Keratinocyte (primary cell): ENCODE results near the gene HEPN1. TPM values are rescaled to one million over a fixed set of nuclear protein-coding genes. Genes with fewer than 3 reads are reported as not detected.

ENCODE experiments used
- DNase-seq: peaks from one replicate; pipeline ENCODE4 v3.0.0-alpha.2; 2011; ENCODE audit warnings: low read depth, missing footprints, low spot score
- FAIRE-seq: peaks from 2 replicates; lab custom pipeline; 2011; peaks lifted over from hg19 to GRCh38; lab: Jason Lieb, UNC
- H2AFZ ChIP-seq: 2 replicates; pipeline ENCODE4 v1.6.0; 2012; ENCODE audit warnings: low read length, control low read depth, inconsistent platforms; ENCODE audit not compliant: control insufficient read depth
- H3K27ac ChIP-seq: 2 replicates; pipeline ENCODE4 v1.5.1; 2011; ENCODE audit warnings: low read length; ENCODE audit not compliant: control insufficient read depth, insufficient read depth
- H3K27me3 ChIP-seq: 3 replicates; pipeline ENCODE4 v1.6.0; 2011; ENCODE audit warnings: low read length; ENCODE audit not compliant: control insufficient read depth, insufficient read depth; ENCODE audit errors: extremely low read depth
- H3K36me3 ChIP-seq, 2 experiments: 2 replicates in 1 of 2; 3 replicates in 1 of 2; pipeline ENCODE4 v1.5.1; 2011; ENCODE audit warnings: low read length in 2 of 2, mild to moderate bottlenecking in 1 of 2; ENCODE audit not compliant: control insufficient read depth in 2 of 2, insufficient read depth in 2 of 2; ENCODE audit errors: extremely low read depth in 1 of 2
- H3K4me1 ChIP-seq: 3 replicates; pipeline ENCODE4 v1.5.1; 2011; ENCODE audit warnings: low read length; ENCODE audit not compliant: control insufficient read depth, insufficient read depth; ENCODE audit errors: extremely low read depth
- H3K4me2 ChIP-seq: 3 replicates; pipeline ENCODE4 v1.6.0; 2011; ENCODE audit warnings: low read depth, low read length; ENCODE audit not compliant: control insufficient read depth, insufficient read depth; ENCODE audit errors: extremely low read depth
- H3K4me3 ChIP-seq, 3 experiments: fragments of 200-600 bp in 1 of 3; sonication (generic) in 1 of 3; 2 replicates in 2 of 3; 3 replicates in 1 of 3; pipeline ENCODE4 v1.5.1; 2011 to 2016; ENCODE audit warnings: low read length in 3 of 3, mild to moderate bottlenecking in 3 of 3, control low read depth in 2 of 3, inconsistent platforms in 1 of 3, low read depth in 1 of 3, mixed read lengths in 1 of 3, mixed run types in 1 of 3, moderate library complexity in 1 of 3; ENCODE audit not compliant: control insufficient read depth in 2 of 3, insufficient read depth in 2 of 3; ENCODE audit errors: extremely low read depth in 1 of 3
- H3K79me2 ChIP-seq: 2 replicates; pipeline ENCODE4 v1.6.0; 2012; ENCODE audit warnings: low read length; ENCODE audit not compliant: control insufficient read depth, insufficient read depth
- H3K9ac ChIP-seq: 3 replicates; pipeline ENCODE4 v1.6.0; 2011; ENCODE audit warnings: low read length; ENCODE audit not compliant: control insufficient read depth, insufficient read depth; ENCODE audit errors: extremely low read depth
- H3K9me1 ChIP-seq: 3 replicates; pipeline ENCODE4 v1.6.0; 2011; ENCODE audit warnings: low read length; ENCODE audit not compliant: control insufficient read depth, insufficient read depth; ENCODE audit errors: extremely low read depth
- H3K9me3 ChIP-seq: 2 replicates; pipeline ENCODE4 v1.5.1; 2012; ENCODE audit warnings: low read depth, low read length; ENCODE audit not compliant: control insufficient read depth
- H4K20me1 ChIP-seq: 3 replicates; pipeline ENCODE4 v1.6.0; 2011; ENCODE audit warnings: low read length; ENCODE audit not compliant: control insufficient read depth, insufficient read depth; ENCODE audit errors: extremely low read depth
- CTCF ChIP-seq, 3 experiments: IDR thresholded peaks in 1 of 3; conservative IDR thresholded peaks in 1 of 3; optimal IDR thresholded peaks in 1 of 3; 2 replicates in 2 of 3; 3 replicates in 1 of 3; pipeline versions ENCODE3 to v1.5.1; 2011; ENCODE audit warnings: low read length in 3 of 3, mild to moderate bottlenecking in 3 of 3, moderate library complexity in 2 of 3, control low read depth in 1 of 3, inconsistent platforms in 1 of 3; ENCODE audit not compliant: insufficient read depth in 2 of 3; ENCODE audit errors: extremely low read depth in 1 of 3
- EZH2 ChIP-seq: IDR thresholded peaks from one replicate; pipeline ENCODE4 v1.6.1; 2012; ENCODE audit warnings: inconsistent platforms, mild to moderate bottlenecking, low read length, moderate library complexity
- dilution Hi-C: fragments of 300-500 bp; cut with MboI; formaldehyde crosslinking; loops from one replicate; pipeline ENCODE4 v1.7.0; 2020; ENCODE audit warnings: low sequenced_read_pairs; ENCODE audit not compliant: extremely low pct_ligation_motif_present
- polyA minus RNA-seq, 3 experiments: library from RNA; depleted of rRNA, polyadenylated mRNA; stranded (reverse); fragments of >200 nt; gene quantifications; 1 replicate in 1 of 3; 2 replicates in 1 of 3; 3 replicates in 1 of 3; pipeline ENCODE4 v1.2.3, GENCODE V29; 2011
- polyA plus RNA-seq, 5 experiments: library from polyadenylated mRNA; depleted of rRNA in 3 of 5; stranded (reverse) in 3 of 5; stranded (forward) in 1 of 5; unstranded in 1 of 5; fragments of >200 nt; gene quantifications; 1 replicate in 1 of 5; 2 replicates in 3 of 5; 3 replicates in 1 of 5; pipeline versions ENCODE4 v1.2.1 to v1.2.3, GENCODE V29; 2011 to 2012; ENCODE audit warnings: missing spikeins in 2 of 5, low read depth in 1 of 5, low replicate concordance in 1 of 5

HEPN1 gene
- polyA plus RNA-seq: not detected in 3 replicates
- not detected for polyA plus RNA-seq (2011; ENCODE audit: low read depth)
- not detected in 2 replicates for polyA plus RNA-seq (2011; cell fraction: cytosol; rRNA removed)
- not detected in 2 replicates for polyA plus RNA-seq (2011; cell fraction: nucleus; rRNA removed)
- not detected in 2 replicates for polyA plus RNA-seq (2012; ENCODE audit: low replicate concordance)
- polyA minus RNA-seq: not detected in 3 replicates
- not detected for polyA minus RNA-seq (2011; cell fraction: cytosol; rRNA and poly(A)+ RNA removed)
- polyA minus RNA-seq (2011; cell fraction: nucleus; rRNA and poly(A)+ RNA removed): not detected in 2 replicates

- no peak within 1 kb of the TSS for H3K4me3 ChIP-seq
- TF ChIP-seq EZH2: no peak
- TF ChIP-seq CTCF (optimal IDR thresholded peaks at IDR 0.05 in 1 of 3, IDR thresholded peaks at IDR 0.05 in 1 of 3, conservative IDR thresholded peaks at IDR 0.05 in 1 of 3; ENCODE audit: extremely low read depth in 1 of 3, insufficient read depth in 2 of 3, low read length in 3 of 3): no peak
- FAIRE-seq: no peak
Observed at GRCh38 chr11:124918950-124919349, at the start of gene HEPN1. Gene HEPN1 (plus strand): TSS chr11:124919250.

DNA sequence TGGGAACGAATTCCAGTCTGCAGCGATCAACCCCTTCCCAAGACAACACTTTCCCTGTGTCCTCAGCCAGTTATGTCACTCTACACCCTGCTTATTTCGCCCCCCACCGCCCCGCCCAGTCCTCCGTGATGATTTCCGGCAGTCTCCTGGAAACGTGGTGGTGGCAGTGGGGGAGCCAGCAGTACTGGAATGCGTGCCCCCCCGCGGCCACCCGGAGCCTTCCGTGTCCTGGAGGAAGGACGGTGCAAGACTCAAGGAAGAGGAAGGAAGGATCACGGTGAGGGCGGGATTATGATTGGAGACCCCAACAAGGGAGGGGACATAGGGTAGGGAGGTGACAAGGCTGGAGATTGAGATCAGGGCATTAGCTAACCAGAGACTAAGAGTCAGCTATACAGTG, 49.7 kb upstream of the HEPN1 start:
- Histone ChIP-seq H3K4me3 (no peak overlapping the region), H3K4me1 (peaks cover 3% of the 10 kb centered on the region), H3K9ac (no peak overlapping the region), H2AFZ (no peak overlapping the region), H3K4me2 (no peak overlapping the region), H3K79me2 (no peaks in the 10 kb centered on the region), H4K20me1 (no peaks in the 10 kb centered on the region), H3K9me1 (no peaks in the 10 kb centered on the region), H3K27me3 (peaks cover 89% of the 10 kb centered on the region), H3K27ac (no peak overlapping the region), H3K36me3 (no peaks in the 10 kb centered on the region), H3K9me3 (no peaks in the 10 kb centered on the region)
- dilution Hi-C loops: no loop called here
- DNase-seq (no peak), FAIRE-seq (no peak)
- no peak for TF ChIP-seq EZH2
- no peak for TF ChIP-seq CTCF (optimal IDR thresholded peaks at IDR 0.05 in 1 of 3, IDR thresholded peaks at IDR 0.05 in 1 of 3, conservative IDR thresholded peaks at IDR 0.05 in 1 of 3; ENCODE audit: extremely low read depth in 1 of 3, insufficient read depth in 2 of 3, low read length in 3 of 3)

More at GRCh38 chr11:124918950-124919349, at the start of gene HEPN1:
- DNase-seq: no peak
- H3K27me3 ChIP-seq: peaks cover 16% of the 10 kb centered on the region
- dilution Hi-C loops: no loop called here
- no peaks in the 10 kb centered on the region for H3K9me3 ChIP-seq
- no peak within 1 kb of the TSS for H2AFZ ChIP-seq
- H3K9me1 ChIP-seq: no peaks in the 10 kb centered on the region
- no peaks in the 10 kb centered on the region for H3K36me3 ChIP-seq
- H3K9ac ChIP-seq: no peak within 1 kb of the TSS
- H4K20me1 ChIP-seq: no peaks in the 10 kb centered on the region
- no peak within 1 kb of the TSS for H3K27ac ChIP-seq
- H3K4me2 ChIP-seq: no peak within 1 kb of the TSS
- H3K79me2 ChIP-seq: no peaks in the 10 kb centered on the region
- no peaks in the 10 kb centered on the region for H3K4me1 ChIP-seq
